GM12801 (cell line): ENCODE results near the gene RNF11.

Source experiments
- CTCF ChIP-seq: IDR thresholded peaks from one replicate; pipeline ENCODE4 v1.5.1; 2011; ENCODE audit warnings: control low read depth; ENCODE audit not compliant: insufficient read length; ENCODE audit errors: extremely low read depth

RNF11 gene

GRCh38 chr1:51297401-51298321 lies 61.6 kb downstream of the RNF11 start:
- TF ChIP-seq CTCF, result no peak

GRCh38 chr1:51298322-51298705 lies 62.2 kb downstream of the RNF11 start:
- no peak for TF ChIP-seq CTCF

- no peak for TF ChIP-seq CTCF
These were observed 63.3 kb downstream of the RNF11 start for GRCh38 chr1:51299185-51299885.

GRCh38 chr1:51299981-51300670 lies 64.1 kb downstream of the RNF11 start:
- TF ChIP-seq CTCF, result no peak

GRCh38 chr1:51301152-51301843 lies 65.2 kb downstream of the RNF11 start:
- TF ChIP-seq CTCF, result no peak

GRCh38 chr1:51301844-51302162 lies 65.7 kb downstream of the RNF11 start:
- TF ChIP-seq CTCF, result no peak

GRCh38 chr1:51302270-51302669 lies 66.2 kb downstream of the RNF11 start:
- no peak for TF ChIP-seq CTCF
